Gastroesophageal sphincter (tissue), 3 donors: Measurements from ENCODE around the gene PNPLA7.

ENCODE experiments used
- CTCF ChIP-seq, 4 experiments: fragments of 200-600 bp in 2 of 4; fragments of 450-650 bp in 2 of 4; sonication (generic) in 1 of 4; IDR thresholded peaks; one replicate each; pipeline ENCODE4 v1.5.1; 2017 to 2019; ENCODE audit warnings: antibody characterized with exemption in 4 of 4, mild to moderate bottlenecking in 2 of 4, moderate library complexity in 2 of 4
- EP300 ChIP-seq: sonication (generic); formaldehyde crosslinking; IDR thresholded peaks from one replicate; pipeline ENCODE4 v1.6.1; 2017; ENCODE audit warnings: antibody characterized with exemption, mild to moderate bottlenecking
- POLR2A ChIP-seq, 2 donors: fragments of 450-650 bp; IDR thresholded peaks; one replicate each; pipeline ENCODE4 v1.6.1; 2017; ENCODE audit warnings: antibody characterized with exemption in 2 of 2, mild to moderate bottlenecking in 2 of 2, moderate library complexity in 1 of 2
- POLR2AphosphoS5 ChIP-seq: sonication (generic); formaldehyde crosslinking; IDR thresholded peaks from one replicate; pipeline ENCODE4 v1.6.1; 2017; ENCODE audit warnings: antibody characterized with exemption

DNA sequence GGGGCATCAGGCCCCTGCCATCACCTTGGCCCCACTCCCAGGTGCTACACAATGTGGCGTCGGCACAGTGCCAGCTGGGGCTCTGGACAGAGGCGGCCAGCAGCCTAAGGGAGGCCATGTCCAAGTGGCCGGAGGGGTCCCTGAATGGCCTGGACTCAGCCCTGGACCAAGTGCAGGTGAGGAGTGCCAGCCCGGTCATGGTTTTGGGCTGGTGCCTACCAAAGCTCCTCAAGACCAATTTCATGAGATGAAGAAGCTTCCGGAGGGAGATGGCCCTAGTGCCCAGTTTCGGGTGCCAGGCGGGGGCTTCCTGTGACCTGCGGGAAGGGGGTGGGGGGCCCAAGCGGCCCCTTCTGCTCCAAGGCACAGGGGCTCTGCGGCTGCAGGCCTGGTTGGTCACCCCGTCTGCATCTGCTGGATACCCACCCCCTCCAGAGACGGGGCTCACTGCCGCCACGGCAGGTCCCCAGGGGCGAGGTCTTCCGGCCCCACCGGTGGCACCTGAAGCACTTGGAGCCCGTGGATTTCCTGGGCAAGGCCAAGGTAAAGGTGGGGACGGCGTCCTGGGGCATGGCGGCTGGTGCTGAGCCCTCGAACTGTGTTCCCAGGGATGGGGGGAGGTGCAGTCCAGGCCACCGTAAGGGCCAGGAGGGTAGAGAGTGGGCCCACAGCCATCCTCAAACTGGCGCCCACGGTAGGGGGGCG is 121.2 kb downstream of the PNPLA7 start:
- TF ChIP-seq EP300, result no peak
- no peak for TF ChIP-seq POLR2AphosphoS5
- TF ChIP-seq CTCF (IDR thresholded peaks at IDR 0.05), result no peak
- no peak for TF ChIP-seq POLR2A (IDR thresholded peaks at IDR 0.05)
